ENCODE data around the gene ADAT3. TPM values are rescaled to one million over a fixed set of nuclear protein-coding genes. Genes with fewer than 3 reads are reported as not detected.
"Not testable (repeated sequence)": the region's sequence is repeated elsewhere in the genome, so short reads cannot be mapped to it uniquely, and the experiment has no call there.

ADAT3 gene
- polyA plus RNA-seq, 1 donor from 2014 or later: 7.4 TPM

- H3K9me3 Mint-ChIP-seq, H3K36me3 Mint-ChIP-seq, H3K27me3 Mint-ChIP-seq: not testable (repeated sequence)
- Mint-ChIP-seq H3K27ac (peak overlapping the region; percentile 75 to 96 (median 92)), H3K4me1 (peaks cover 15 to 19% (median 16%) of the 10 kb centered on the region in 3 donors), H3K4me3 (peak overlapping the region; percentile 91 to 98 (median 97))
These were observed 29.9 kb upstream of the ADAT3 start for GRCh38 chr19:1875265-1875645.

GRCh38 chr19:1875646-1876495 is 29.3 kb upstream of the ADAT3 start:
- H3K9me3 Mint-ChIP-seq: no peaks in the 10 kb centered on the region
- H3K4me3 Mint-ChIP-seq: peak overlapping the region; percentile 91 to 98 (median 97)
- H3K4me1 Mint-ChIP-seq: peaks cover 15 to 18% (median 16%) of the 10 kb centered on the region in 3 donors
- H3K27me3 Mint-ChIP-seq: no peaks in the 10 kb centered on the region
- H3K27ac Mint-ChIP-seq: peak overlapping the region; percentile 81 to 96 (median 92)
- H3K36me3 Mint-ChIP-seq: peaks cover 1% of the 10 kb centered on the region

GRCh38 chr19:1876496-1877279 is 28.5 kb upstream of the ADAT3 start:
- not testable (repeated sequence) for H3K36me3 Mint-ChIP-seq, H3K27me3 Mint-ChIP-seq, H3K9me3 Mint-ChIP-seq
- Mint-ChIP-seq H3K4me3 (peak overlapping the region; percentile 91 to 98 (median 97)), H3K27ac (peak overlapping the region; percentile 81 to 92 (median 91)), H3K4me1 (peaks cover 15 to 18% (median 16%) of the 10 kb centered on the region in 3 donors)

- H3K4me3 Mint-ChIP-seq, H3K9me3 Mint-ChIP-seq, H3K36me3 Mint-ChIP-seq, H3K27me3 Mint-ChIP-seq, H3K27ac Mint-ChIP-seq: not testable (repeated sequence)
- H3K4me1 Mint-ChIP-seq: peaks cover 17 to 19% (median 18%) of the 10 kb centered on the region in 3 donors
These were observed 27.9 kb upstream of the ADAT3 start for GRCh38 chr19:1877280-1877660.

GRCh38 chr19:1878583-1878982 is 26.6 kb upstream of the ADAT3 start:
- H3K4me1 Mint-ChIP-seq: peaks cover 25 to 30% (median 26%) of the 10 kb centered on the region in 3 donors
- H3K4me3 Mint-ChIP-seq: peak overlapping the region in 1 of 4 donors; percentile 43
- not testable (repeated sequence) for H3K36me3 Mint-ChIP-seq, H3K27me3 Mint-ChIP-seq, H3K27ac Mint-ChIP-seq, H3K9me3 Mint-ChIP-seq

GRCh38 chr19:1879982-1880381 is 25.2 kb upstream of the ADAT3 start:
- H3K36me3 Mint-ChIP-seq, H3K27ac Mint-ChIP-seq, H3K9me3 Mint-ChIP-seq, H3K27me3 Mint-ChIP-seq: not testable (repeated sequence)
- peak overlapping the region in 1 of 4 donors; percentile 40 for H3K4me3 Mint-ChIP-seq
- H3K4me1 Mint-ChIP-seq: peaks cover 24 to 28% (median 25%) of the 10 kb centered on the region in 3 donors

- Mint-ChIP-seq H3K27me3 (no peaks in the 10 kb centered on the region), H3K27ac (no peak overlapping the region), H3K4me1 (peaks cover 20 to 27% (median 25%) of the 10 kb centered on the region in 3 donors), H3K4me3 (peak overlapping the region in 1 of 4 donors; percentile 40), H3K36me3 (no peaks in the 10 kb centered on the region), H3K9me3 (no peaks in the 10 kb centered on the region)
These were observed 24.4 kb upstream of the ADAT3 start for GRCh38 chr19:1880611-1881392.

- Mint-ChIP-seq H3K4me3 (peak overlapping the region in 2 of 4 donors; percentile 88 to 96), H3K4me1 (peaks cover 20 to 24% (median 22%) of the 10 kb centered on the region in 3 donors), H3K27ac (peak overlapping the region in 1 of 3 donors; percentile 97)
- H3K27me3 Mint-ChIP-seq, H3K9me3 Mint-ChIP-seq, H3K36me3 Mint-ChIP-seq: not testable (repeated sequence)
These were observed 23.7 kb upstream of the ADAT3 start for GRCh38 chr19:1881393-1882088.

GRCh38 chr19:1882089-1882785 is 23.0 kb upstream of the ADAT3 start:
- H3K4me3 Mint-ChIP-seq: peak overlapping the region; percentile 88 to 97 (median 95)
- peak overlapping the region; percentile 92 to 97 (median 93) for H3K27ac Mint-ChIP-seq
- no peaks in the 10 kb centered on the region for H3K9me3 Mint-ChIP-seq
- no peaks in the 10 kb centered on the region for H3K36me3 Mint-ChIP-seq
- H3K4me1 Mint-ChIP-seq: peaks cover 20 to 24% (median 22%) of the 10 kb centered on the region in 3 donors
- H3K27me3 Mint-ChIP-seq: no peaks in the 10 kb centered on the region

- Mint-ChIP-seq H3K27me3 (no peaks in the 10 kb centered on the region), H3K36me3 (no peaks in the 10 kb centered on the region), H3K27ac (peak overlapping the region; percentile 93 to 98 (median 97)), H3K4me1 (peaks cover 20 to 24% (median 22%) of the 10 kb centered on the region in 3 donors), H3K9me3 (no peaks in the 10 kb centered on the region), H3K4me3 (peak overlapping the region; percentile 96 to 99 (median 98))
These were observed 22.2 kb upstream of the ADAT3 start for GRCh38 chr19:1882786-1883692.

GRCh38 chr19:1883784-1884183 is 21.4 kb upstream of the ADAT3 start:
- no peaks in the 10 kb centered on the region for H3K9me3 Mint-ChIP-seq

GRCh38 chr19:1884291-1884718 is 20.9 kb upstream of the ADAT3 start:
- H3K4me3 Mint-ChIP-seq: peak overlapping the region; percentile 96 to 99 (median 98)
- no peaks in the 10 kb centered on the region for H3K36me3 Mint-ChIP-seq
- H3K27ac Mint-ChIP-seq: peak overlapping the region; percentile 90 to 98 (median 97)
- peaks cover 20 to 24% (median 22%) of the 10 kb centered on the region in 3 donors for H3K4me1 Mint-ChIP-seq
- no peaks in the 10 kb centered on the region for H3K27me3 Mint-ChIP-seq
- no peaks in the 10 kb centered on the region for H3K9me3 Mint-ChIP-seq

More at GRCh38 chr19:1883784-1884183, 21.4 kb upstream of the ADAT3 start:
- H3K27me3 Mint-ChIP-seq: no peaks in the 10 kb centered on the region
- peak overlapping the region; percentile 90 to 98 (median 97) for H3K27ac Mint-ChIP-seq
- peak overlapping the region; percentile 96 to 99 (median 98) for H3K4me3 Mint-ChIP-seq
- H3K4me1 Mint-ChIP-seq: peaks cover 20 to 24% (median 22%) of the 10 kb centered on the region in 3 donors
- H3K36me3 Mint-ChIP-seq: no peaks in the 10 kb centered on the region
